ENCODE data around the gene ZNF326. TPM values are rescaled to one million over a fixed set of nuclear protein-coding genes. Genes with fewer than 3 reads are reported as not detected.
A peak's percentile ranks its signal among the peaks of the same experiment; 100 is the strongest.
"Not testable (repeated sequence)": the region's sequence is repeated elsewhere in the genome, so short reads cannot be mapped to it uniquely, and the experiment has no call there.

The ZNF326 gene
- total RNA-seq, 1 experiment from 2014 or later = 6.6 TPM

GRCh38 chr1:89965193-89965768 is 29.6 kb upstream of the ZNF326 start:
- DNase-seq (ENCODE audit: extremely low read depth, low read depth) = no peak

- no peak for DNase-seq (ENCODE audit: extremely low read depth, low read depth)
Measured at GRCh38 chr1:89966656-89967055, 28.3 kb upstream of the ZNF326 start.

GRCh38 chr1:89971600-89971999 is 23.3 kb upstream of the ZNF326 start:
- DNase-seq (ENCODE audit: extremely low read depth, low read depth) = no peak

GRCh38 chr1:89972024-89972423 is 22.9 kb upstream of the ZNF326 start:
- no peak for DNase-seq (ENCODE audit: extremely low read depth, low read depth)

- no peak for DNase-seq (ENCODE audit: extremely low read depth, low read depth)
Measured at GRCh38 chr1:89973471-89974127, 21.3 kb upstream of the ZNF326 start.

GRCh38 chr1:89974256-89974655 is 20.7 kb upstream of the ZNF326 start:
- DNase-seq (ENCODE audit: extremely low read depth, low read depth) = no peak

GRCh38 chr1:89974696-89975470 is 20.0 kb upstream of the ZNF326 start:
- no peak for DNase-seq (ENCODE audit: extremely low read depth, low read depth)

GRCh38 chr1:89975540-89976125 is 19.3 kb upstream of the ZNF326 start:
- no peak for DNase-seq (ENCODE audit: extremely low read depth, low read depth)

- no peak for DNase-seq (ENCODE audit: extremely low read depth, low read depth)
Measured at GRCh38 chr1:89978755-89979154, 16.2 kb upstream of the ZNF326 start.

- peak; percentile 31 for DNase-seq (ENCODE audit: extremely low read depth, low read depth)
Measured at GRCh38 chr1:89980605-89981004, 14.3 kb upstream of the ZNF326 start.

- DNase-seq (ENCODE audit: extremely low read depth, low read depth) = not testable (repeated sequence)
Measured at GRCh38 chr1:89982846-89983245, 12.1 kb upstream of the ZNF326 start.

GRCh38 chr1:89984564-89985116 is 10.3 kb upstream of the ZNF326 start:
- DNase-seq (ENCODE audit: extremely low read depth, low read depth) = not testable (repeated sequence)

GRCh38 chr1:89986020-89986419 is 8.9 kb upstream of the ZNF326 start:
- no peak for DNase-seq (ENCODE audit: extremely low read depth, low read depth)

GRCh38 chr1:89987159-89987819 is 7.6 kb upstream of the ZNF326 start:
- peak; percentile 64 for DNase-seq (ENCODE audit: extremely low read depth, low read depth)

- no peak for DNase-seq (ENCODE audit: extremely low read depth, low read depth)
Measured at GRCh38 chr1:89989099-89989498, 5.8 kb upstream of the ZNF326 start.

GRCh38 chr1:89989799-89990198 is 5.1 kb upstream of the ZNF326 start:
- no peak for DNase-seq (ENCODE audit: extremely low read depth, low read depth)

- DNase-seq (ENCODE audit: extremely low read depth, low read depth) = no peak
Measured at GRCh38 chr1:89990976-89991831, 3.7 kb upstream of the ZNF326 start.

- DNase-seq (ENCODE audit: extremely low read depth, low read depth) = no peak
Measured at GRCh38 chr1:89993541-89993940, 1.4 kb upstream of the ZNF326 start.

- no peak for DNase-seq (ENCODE audit: extremely low read depth, low read depth)
Measured at GRCh38 chr1:89994231-89994804, 592 bp upstream of the ZNF326 start.

Measured in NCI-H460 (cell line).